ENCODE data around the gene NEU2. TPM values are rescaled to one million over a fixed set of nuclear protein-coding genes. Genes with fewer than 3 reads are reported as not detected.

NEU2 gene
- total RNA-seq, 1 experiment from 2014 or later: not detected

DNA sequence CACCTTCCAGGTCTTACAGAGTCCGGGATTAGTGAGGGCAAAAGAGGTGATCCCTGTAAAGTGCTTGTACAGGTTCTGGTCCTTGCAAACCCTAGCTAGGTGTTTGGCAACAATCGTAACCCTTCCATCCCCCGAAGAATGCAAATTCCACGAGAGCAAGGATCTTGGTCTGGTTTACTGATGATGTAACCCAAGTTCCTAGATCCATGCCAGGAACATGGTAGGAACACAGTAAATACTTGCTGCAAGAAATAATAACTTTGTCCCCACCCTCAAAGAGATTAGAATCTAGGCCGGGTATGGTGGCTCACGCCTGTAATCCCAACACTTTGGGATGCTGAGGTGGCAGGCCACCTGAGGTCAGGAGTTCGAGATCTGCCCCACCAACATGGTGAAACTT lies 6.8 kb upstream of the NEU2 start:
- Histone ChIP-seq H3K27ac (ENCODE audit: low read depth, low read length) (no peak overlapping the region), H3K9me3 (ENCODE audit: control insufficient read depth in 1 of 2, insufficient read depth in 1 of 2, low read depth in 1 of 2, low read length in 2 of 2) (no peaks in the 10 kb centered on the region), H4K20me1 (ENCODE audit: insufficient read depth) (no peaks in the 10 kb centered on the region), H2AFZ (ENCODE audit: low read depth, low read length, poor library complexity, severe bottlenecking) (no peak overlapping the region), H3K27me3 (ENCODE audit: insufficient read depth, low read length) (no peaks in the 10 kb centered on the region), H3K9me2 (ENCODE audit: insufficient read depth) (no peaks in the 10 kb centered on the region), H3K4me2 (ENCODE audit: low read length) (no peak overlapping the region), H3K79me2 (ENCODE audit: insufficient read depth, low read length) (no peaks in the 10 kb centered on the region), H3K9ac (ENCODE audit: low read length) (no peak overlapping the region), H3K4me1 (ENCODE audit: control insufficient read depth in 1 of 2, insufficient read depth in 2 of 2, low read length in 2 of 2) (peaks cover 10 to 40% of the 10 kb centered on the region in 2 experiments; a peak in 3 of 4 replicates), H3K36me3 (ENCODE audit: control insufficient read depth in 1 of 2, insufficient read depth in 2 of 2, low read length in 2 of 2) (no peaks in the 10 kb centered on the region), H3K4me3 (replicated peaks in 1 of 2; ENCODE audit: low read depth in 1 of 2, low read length in 2 of 2) (no peak overlapping the region)
- no peak for ATAC-seq
- RAD21 ChIA-PET (ENCODE audit: low non-redundant PET in 1 of 2, low total read pairs in 2 of 2, uncharacterized antibody in 2 of 2, unreplicated experiment in 2 of 2): no interaction called here
- POLR2A ChIA-PET: no interaction called here
- no peak for DNase-seq (ENCODE audit: low read depth, low spot score)
- intact Hi-C loops (cut with micrococcal nuclease): loop anchor here (5.0 kb wide), 1 partner anchor 123 kb away; no protein-coding TSS in a partner anchor
- CTCF ChIA-PET: no interaction called here
- TF ChIP-seq SP1 (IDR thresholded peaks at IDR 0.05; ENCODE audit: low read depth): no peak
- no peak for TF ChIP-seq FOSL1 (IDR thresholded peaks at IDR 0.05; ENCODE audit: low read depth)
- TF ChIP-seq RAD21 (IDR thresholded peaks at IDR 0.05; ENCODE audit: low read depth): no peak
- TF ChIP-seq, protein P1, sequence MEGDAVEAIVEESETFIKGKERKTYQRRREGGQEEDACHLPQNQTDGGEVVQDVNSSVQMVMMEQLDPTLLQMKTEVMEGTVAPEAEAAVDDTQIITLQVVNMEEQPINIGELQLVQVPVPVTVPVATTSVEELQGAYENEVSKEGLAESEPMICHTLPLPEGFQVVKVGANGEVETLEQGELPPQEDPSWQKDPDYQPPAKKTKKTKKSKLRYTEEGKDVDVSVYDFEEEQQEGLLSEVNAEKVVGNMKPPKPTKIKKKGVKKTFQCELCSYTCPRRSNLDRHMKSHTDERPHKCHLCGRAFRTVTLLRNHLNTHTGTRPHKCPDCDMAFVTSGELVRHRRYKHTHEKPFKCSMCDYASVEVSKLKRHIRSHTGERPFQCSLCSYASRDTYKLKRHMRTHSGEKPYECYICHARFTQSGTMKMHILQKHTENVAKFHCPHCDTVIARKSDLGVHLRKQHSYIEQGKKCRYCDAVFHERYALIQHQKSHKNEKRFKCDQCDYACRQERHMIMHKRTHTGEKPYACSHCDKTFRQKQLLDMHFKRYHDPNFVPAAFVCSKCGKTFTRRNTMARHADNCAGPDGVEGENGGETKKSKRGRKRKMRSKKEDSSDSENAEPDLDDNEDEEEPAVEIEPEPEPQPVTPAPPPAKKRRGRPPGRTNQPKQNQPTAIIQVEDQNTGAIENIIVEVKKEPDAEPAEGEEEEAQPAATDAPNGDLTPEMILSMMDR (IDR thresholded peaks at IDR 0.05 in 2 of 3, conservative IDR thresholded peaks at IDR 0.05 in 1 of 3; ENCODE audit: borderline replicate concordance in 1 of 3, insufficient read depth in 1 of 3, low read depth in 2 of 3, low read length in 2 of 3): no peak
- TF ChIP-seq ZFX (IDR thresholded peaks at IDR 0.05): no peak
- no peak for TF ChIP-seq EZH2 (IDR thresholded peaks at IDR 0.05)
- no peak for TF ChIP-seq POLR2AphosphoS5 (IDR thresholded peaks at IDR 0.05; ENCODE audit: low read depth, low read length)
- TF ChIP-seq CBX3 (IDR thresholded peaks at IDR 0.05; ENCODE audit: low read depth): no peak
- no peak for TF ChIP-seq TCF7L2 (IDR thresholded peaks at IDR 0.05; ENCODE audit: borderline replicate concordance, extremely low read depth, insufficient read depth, insufficient read length)
- BruUV-seq (replicated peaks): no TSS peak

Data from HCT116 (cell line).